Caco-2 (cell line): ENCODE data around the gene AFF4. TPM values are rescaled to one million over a fixed set of nuclear protein-coding genes. Genes with fewer than 3 reads are reported as not detected.

Experiments
- BruUV-seq: library from RNA; stranded (reverse); fragments of 400-500 nt; replicated peaks from 2 replicates; lab custom pipeline; 2021; lab: Mats Ljungman, UMichigan
- CTCF ChIA-PET: fragments of 300-600 bp; sonication (Branson Sonifier 250); formaldehyde crosslinking; loops from one replicate; lab custom pipeline; 2022; ENCODE audit warnings: antibody characterized with exemption; lab: Charles Lee
- POLR2A ChIA-PET: fragments of 300-600 bp; sonication (Branson Sonifier 250); formaldehyde crosslinking; loops from one replicate; lab custom pipeline; 2022; ENCODE audit warnings: antibody characterized with exemption; lab: Charles Lee
- DNase-seq, 2 experiments: peaks; one replicate each; pipeline versions ENCODE4 v3.0.0 to v3.0.0-alpha.2; 2020 to 2022
- H3K27me3 ChIP-seq: replicated peaks from 2 replicates; pipeline ENCODE4 v1.6.0; 2011; ENCODE audit warnings: low read length; ENCODE audit not compliant: control insufficient read depth, insufficient read depth
- H3K36me3 ChIP-seq: 2 replicates; pipeline ENCODE4 v1.5.1; 2011; ENCODE audit warnings: low read length; ENCODE audit not compliant: control insufficient read depth, insufficient read depth
- H3K4me1 ChIP-seq: fragments of 250-450 bp; sonication (Bioruptor Pico); 2 replicates; pipeline ENCODE4 v1.5.1; 2020; ENCODE audit warnings: mild to moderate bottlenecking
- H3K4me3 ChIP-seq: 2 replicates; pipeline ENCODE4 v1.5.1; 2011; ENCODE audit warnings: low read depth, mild to moderate bottlenecking, control low read depth, low read length
- H3K9me3 ChIP-seq: fragments of 250-450 bp; sonication (Bioruptor Pico); 2 replicates; pipeline ENCODE4 v1.5.1; 2020; ENCODE audit warnings: mild to moderate bottlenecking, moderate library complexity
- H3K27ac Mint-ChIP-seq: one replicate; pipeline ENCODE4 v1.8.0; 2022; ENCODE audit warnings: mixed read lengths; ENCODE audit not compliant: unreplicated experiment
- H3K27me3 Mint-ChIP-seq: one replicate; pipeline ENCODE4 v1.8.0; 2022; ENCODE audit warnings: mixed read lengths; ENCODE audit not compliant: insufficient read depth, unreplicated experiment
- H3K36me3 Mint-ChIP-seq: one replicate; pipeline ENCODE4 v1.8.0; 2022; ENCODE audit warnings: mild to moderate bottlenecking, mixed read lengths; ENCODE audit not compliant: insufficient read depth, unreplicated experiment
- H3K4me1 Mint-ChIP-seq: one replicate; pipeline ENCODE4 v1.8.0; 2022; ENCODE audit warnings: low read depth, mixed read lengths; ENCODE audit not compliant: unreplicated experiment
- H3K4me3 Mint-ChIP-seq: one replicate; pipeline ENCODE4 v1.8.0; 2022; ENCODE audit warnings: mild to moderate bottlenecking, moderate library complexity, mixed read lengths; ENCODE audit not compliant: unreplicated experiment
- H3K9me3 Mint-ChIP-seq: one replicate; pipeline ENCODE4 v1.8.0; 2022; ENCODE audit warnings: mixed read lengths; ENCODE audit not compliant: unreplicated experiment
- CTCF ChIP-seq, 2 experiments: fragments of 200-600 bp in 1 of 2; IDR thresholded peaks; 1 replicate in 1 of 2; 2 replicates in 1 of 2; pipeline versions ENCODE4 v1.5.1 to v1.8.0; 2011 to 2022; ENCODE audit warnings: antibody characterized with exemption in 1 of 2, control low read depth in 1 of 2, inconsistent platforms in 1 of 2, low read depth in 1 of 2, low read length in 1 of 2, mild to moderate bottlenecking in 1 of 2, moderate library complexity in 1 of 2; ENCODE audit not compliant: insufficient read depth in 1 of 2, severe bottlenecking in 1 of 2, unreplicated experiment in 1 of 2
- intact Hi-C: fragments of 100-400 bp; cut with micrococcal nuclease; formaldehyde crosslinking; loops from one replicate; pipeline ENCODE4 v1.10.0; 2022; ENCODE audit not compliant: unreplicated experiment
- total RNA-seq: library from RNA; stranded (reverse); gene quantifications from 2 replicates; pipeline ENCODE4 v1.2.3, GENCODE V29; 2022

The AFF4 gene
- total RNA-seq, 1 experiment from 2014 or later, result 63.9 TPM

- Mint-ChIP-seq H3K4me3 (no peak overlapping the region), H3K9me3 (no peaks in the 10 kb centered on the region), H3K27me3 (no peaks in the 10 kb centered on the region), H3K4me1 (peaks cover 14% of the 10 kb centered on the region), H3K36me3 (peaks cover 90% of the 10 kb centered on the region), H3K27ac (peak overlapping the region; percentile 25)
- DNase-seq, result no peak
- H3K27me3 ChIP-seq, result no peaks in the 10 kb centered on the region
- no peaks in the 10 kb centered on the region for H3K36me3 ChIP-seq
- no peaks in the 10 kb centered on the region for H3K9me3 ChIP-seq
- POLR2A ChIA-PET, result no interaction called here
- CTCF ChIA-PET, result no interaction called here
- no peak overlapping the region for H3K4me3 ChIP-seq
- no TSS peak for BruUV-seq
- H3K4me1 ChIP-seq, result no peaks in the 10 kb centered on the region; the same call in 1 of the 2 replicates
- intact Hi-C loops, result no loop called here
- TF ChIP-seq CTCF (IDR thresholded peaks at IDR 0.05; ENCODE audit: insufficient read depth in 1 of 2, low read depth in 1 of 2, low read length in 1 of 2, severe bottlenecking in 1 of 2, unreplicated experiment in 1 of 2), result no peak
Measured at GRCh38 chr5:132886064-132886823, 77.2 kb downstream of the AFF4 start.

GRCh38 chr5:132884548-132884947, 78.9 kb downstream of the AFF4 start:
- DNase-seq, result no peak
- BruUV-seq, result no TSS peak
- no peaks in the 10 kb centered on the region for H3K27me3 ChIP-seq
- no peaks in the 10 kb centered on the region for H3K36me3 ChIP-seq
- no peaks in the 10 kb centered on the region for H3K9me3 ChIP-seq
- H3K4me1 ChIP-seq, result no peaks in the 10 kb centered on the region; the same call in 1 of the 2 replicates
- H3K4me1 Mint-ChIP-seq, result peaks cover 14% of the 10 kb centered on the region
- H3K36me3 Mint-ChIP-seq, result peaks cover 92% of the 10 kb centered on the region
- TF ChIP-seq CTCF (IDR thresholded peaks at IDR 0.05; ENCODE audit: insufficient read depth in 1 of 2, low read depth in 1 of 2, low read length in 1 of 2, severe bottlenecking in 1 of 2, unreplicated experiment in 1 of 2), result no peak
- H3K27me3 Mint-ChIP-seq, result no peaks in the 10 kb centered on the region
- H3K9me3 Mint-ChIP-seq, result no peaks in the 10 kb centered on the region
- H3K4me3 ChIP-seq, result no peak overlapping the region
- intact Hi-C loops, result loop anchor here (5.0 kb wide), 1 partner anchor 127 kb away; no protein-coding TSS in a partner anchor
- ChIA-PET CTCF (interaction anchor here (0.7 kb wide), 1 partner anchor 64 kb away, joined by 5 read pairs; no protein-coding TSS in a partner anchor), POLR2A (no interaction called here)
- no peak overlapping the region for H3K27ac Mint-ChIP-seq
- H3K4me3 Mint-ChIP-seq, result no peak overlapping the region

GRCh38 chr5:132883261-132883834, 80.1 kb downstream of the AFF4 start:
- intact Hi-C loops, result loop anchor here (1.0 to 5.0 kb wide), 4 partner anchors 10 to 126 kb away; partner anchors contain the start of genes GDF9, LEAP2, SHROOM1 and UQCRQ
- H3K27me3 Mint-ChIP-seq, result no peaks in the 10 kb centered on the region
- POLR2A ChIA-PET, result interaction anchor here (0.8 to 1.1 kb wide), 3 partner anchors 17 to 53 kb away, joined by 6 to 7 read pairs (median 7); partner anchors contain the start of genes GDF9, SHROOM1 and UQCRQ
- no peaks in the 10 kb centered on the region for H3K27me3 ChIP-seq
- H3K4me1 Mint-ChIP-seq, result peaks cover 14% of the 10 kb centered on the region
- H3K36me3 Mint-ChIP-seq, result peaks cover 95% of the 10 kb centered on the region
- CTCF ChIA-PET, result interaction anchor here (0.6 to 1.2 kb wide), 7 partner anchors 17 to 146 kb away, joined by 4 to 16 read pairs (median 9); partner anchors contain the start of genes GDF9, KIF3A, SHROOM1 and UQCRQ
- H3K36me3 ChIP-seq, result no peaks in the 10 kb centered on the region
- DNase-seq, result peak; percentile 70 to 74
- peak; percentile 31 to 81 for TF ChIP-seq CTCF (IDR thresholded peaks at IDR 0.05; ENCODE audit: insufficient read depth in 1 of 2, low read depth in 1 of 2, low read length in 1 of 2, severe bottlenecking in 1 of 2, unreplicated experiment in 1 of 2)
- H3K4me1 ChIP-seq, result no peaks in the 10 kb centered on the region
- H3K27ac Mint-ChIP-seq, result no peak overlapping the region
- no TSS peak for BruUV-seq
- H3K9me3 Mint-ChIP-seq, result no peaks in the 10 kb centered on the region
- no peak overlapping the region for H3K4me3 Mint-ChIP-seq
- no peaks in the 10 kb centered on the region for H3K9me3 ChIP-seq
- no peak overlapping the region for H3K4me3 ChIP-seq
